ENCODE data around the gene AIMP1.

GRCh38 chr4:106395582-106395981 is 79.2 kb downstream of the AIMP1 start:
- TF ChIP-seq CTCF (IDR thresholded peaks at IDR 0.05; ENCODE audit: insufficient read depth, low read depth, low read length) (no peak), EZH2 (IDR thresholded peaks at IDR 0.05; ENCODE audit: insufficient read depth, low read length) (no peak)

Measured in astrocyte (in vitro differentiated cells and primary cell).